Measurements from ENCODE around the gene ATP6V1F. TPM values are rescaled to one million over a fixed set of nuclear protein-coding genes. Genes with fewer than 3 reads are reported as not detected.

The ATP6V1F gene
- total RNA-seq, 1 experiment from 2014 or later: 95.8 TPM

DNA sequence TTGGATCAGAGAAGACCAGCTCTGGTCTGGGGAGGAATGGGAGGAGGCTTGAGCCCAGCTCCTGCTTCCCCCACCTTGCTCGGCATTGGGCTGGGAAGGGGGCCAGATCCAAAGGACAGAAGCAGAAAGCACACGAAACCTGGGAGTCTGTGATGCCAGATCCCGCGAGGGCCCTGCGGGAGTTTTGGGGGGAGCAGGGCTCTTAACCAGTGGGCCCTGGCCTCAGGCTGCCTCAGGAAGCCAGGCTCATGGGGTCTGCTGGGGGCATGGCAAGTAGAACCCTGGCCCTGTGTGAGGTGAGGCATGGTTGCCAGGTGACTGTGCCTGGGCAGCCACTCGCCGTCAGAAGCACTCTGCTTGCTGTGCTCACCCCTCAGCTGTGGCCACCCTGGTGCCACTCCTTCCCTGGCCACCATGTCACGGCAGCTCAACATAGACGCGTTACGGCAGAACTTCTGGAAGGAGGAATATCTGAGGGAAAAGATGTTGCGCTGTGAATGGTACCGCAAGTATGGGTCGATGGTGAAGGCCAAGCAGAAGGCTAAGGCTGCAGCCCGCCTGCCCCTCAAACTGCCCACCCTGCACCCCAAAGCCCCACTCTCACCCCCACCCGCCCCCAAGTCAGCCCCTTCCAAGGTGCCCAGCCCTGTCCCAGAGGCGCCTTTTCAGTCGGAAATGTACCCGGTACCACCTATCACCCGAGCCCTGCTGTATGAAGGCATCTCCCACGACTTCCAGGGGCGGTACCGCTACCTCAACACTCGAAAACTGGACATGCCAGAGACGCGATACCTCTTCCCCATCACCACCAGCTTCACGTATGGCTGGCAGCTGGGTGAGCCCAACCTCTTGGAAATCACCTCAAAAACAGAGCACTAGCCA is 3.6 kb downstream of the ATP6V1F start:
- Histone ChIP-seq H3K4me1 (peaks cover 11% of the 10 kb centered on the region), H3K9me3 (replicated peaks) (no peaks in the 10 kb centered on the region), H3K36me3 (no peaks in the 10 kb centered on the region), H3K27me3 (no peaks in the 10 kb centered on the region), H3K4me3 (no peak overlapping the region), H3K27ac (no peak overlapping the region)
- DNase-seq: no peak

DNA sequence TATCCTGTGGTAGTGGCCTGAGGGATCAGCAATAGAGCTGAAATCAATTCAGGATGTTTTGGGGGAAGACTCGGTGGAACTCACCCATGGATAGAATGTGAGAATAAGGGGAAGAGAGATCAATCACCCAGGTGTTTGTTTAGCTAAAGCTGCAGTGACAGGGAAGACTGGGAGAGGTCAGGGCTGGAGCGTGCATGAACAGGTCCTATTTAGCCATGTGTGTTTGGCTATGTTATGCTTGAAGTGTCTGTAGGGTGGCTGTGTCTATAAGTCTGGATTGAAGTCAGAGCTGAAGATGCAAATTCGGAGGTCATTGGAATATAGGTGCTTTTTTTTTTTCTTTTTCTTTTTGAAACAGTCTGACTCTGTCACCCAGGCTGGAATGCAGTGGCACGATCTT is 4.6 kb downstream of the ATP6V1F start:
- Histone ChIP-seq H3K9me3 (replicated peaks) (no peaks in the 10 kb centered on the region), H3K27me3 (no peaks in the 10 kb centered on the region), H3K4me3 (no peak overlapping the region)

DNA sequence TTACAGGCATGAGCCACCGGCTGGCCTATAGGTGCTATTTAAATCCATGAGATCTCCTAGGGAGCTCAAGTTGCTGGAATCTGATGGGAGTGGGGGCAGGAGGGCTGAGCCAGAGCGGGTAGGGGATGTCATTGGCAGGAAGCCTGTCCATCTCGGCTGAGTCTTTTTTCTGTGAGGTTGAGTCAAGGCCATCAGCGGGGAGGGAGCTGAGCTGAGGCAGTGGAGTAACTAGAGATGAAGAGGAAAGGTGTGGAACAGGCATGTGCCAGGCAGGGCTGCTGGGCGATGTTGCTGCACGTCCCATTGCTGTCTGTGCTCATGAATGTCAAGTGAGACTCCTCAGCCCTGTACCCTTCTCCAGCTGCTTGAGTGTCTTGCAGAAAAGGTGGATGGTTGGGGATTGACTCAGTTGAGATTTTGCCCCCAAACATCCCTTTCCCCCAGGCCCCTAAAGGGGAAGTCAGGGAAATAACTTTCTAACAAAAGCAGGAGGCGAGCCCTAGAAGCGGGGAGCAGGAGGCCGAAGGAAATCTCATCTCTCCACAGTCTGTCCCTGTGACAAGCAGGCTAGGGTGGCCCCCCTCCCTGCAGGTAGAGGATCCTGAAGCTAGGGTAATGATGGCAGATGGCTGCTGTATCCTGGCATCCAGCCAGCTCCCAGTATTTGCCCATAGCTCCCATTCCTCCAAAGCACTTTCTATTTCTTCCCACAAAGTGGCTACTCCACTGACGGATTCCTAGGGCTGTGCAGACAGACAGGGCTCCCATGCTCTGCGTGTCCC is 5.4 kb downstream of the ATP6V1F start:
- Histone ChIP-seq H3K9me3 (replicated peaks) (no peaks in the 10 kb centered on the region), H3K4me3 (no peak overlapping the region), H3K36me3 (no peaks in the 10 kb centered on the region), H3K27ac (no peak overlapping the region), H3K27me3 (no peaks in the 10 kb centered on the region), H3K4me1 (peaks cover 11% of the 10 kb centered on the region)
- peak; percentile 51 to 79 for DNase-seq

More for the DNA sequence above, 4.6 kb downstream of the ATP6V1F start:
- Histone ChIP-seq H3K36me3 (no peaks in the 10 kb centered on the region), H3K27ac (no peak overlapping the region), H3K4me1 (peaks cover 11% of the 10 kb centered on the region)
- DNase-seq: no peak

DNA sequence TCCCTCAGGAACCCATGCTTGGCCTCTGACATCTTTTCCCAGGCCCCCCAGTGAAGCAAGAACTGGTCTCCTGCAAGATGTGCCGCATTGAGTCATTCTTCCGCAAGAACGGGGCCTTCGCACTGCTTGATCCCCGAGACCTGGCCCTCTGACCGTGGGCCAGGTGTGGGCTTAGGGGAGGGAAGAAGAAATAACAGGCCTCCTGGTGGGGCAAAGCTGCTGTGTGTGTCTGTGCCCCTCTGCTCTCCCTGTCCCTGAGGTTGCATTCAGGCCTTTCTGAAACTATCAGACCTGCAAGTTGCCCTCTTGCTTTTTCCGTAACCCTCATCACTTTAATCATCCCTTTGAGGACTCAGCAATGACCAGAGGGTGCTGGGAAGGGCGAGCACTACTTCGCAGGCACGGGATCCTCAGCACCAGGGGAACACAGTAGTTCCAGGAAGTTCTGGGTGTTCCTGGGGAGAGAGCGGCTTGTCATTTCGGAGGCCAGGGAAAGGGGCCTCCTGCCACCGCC is 6.0 kb downstream of the ATP6V1F start:
- H3K9me3 ChIP-seq (replicated peaks): no peaks in the 10 kb centered on the region
- H3K36me3 ChIP-seq: no peaks in the 10 kb centered on the region
- DNase-seq: no peak
- peak overlapping the region; percentile 55 for H3K4me3 ChIP-seq
- no peaks in the 10 kb centered on the region for H3K27me3 ChIP-seq
- H3K27ac ChIP-seq: no peak overlapping the region
- H3K4me1 ChIP-seq: peaks cover 11% of the 10 kb centered on the region

DNA sequence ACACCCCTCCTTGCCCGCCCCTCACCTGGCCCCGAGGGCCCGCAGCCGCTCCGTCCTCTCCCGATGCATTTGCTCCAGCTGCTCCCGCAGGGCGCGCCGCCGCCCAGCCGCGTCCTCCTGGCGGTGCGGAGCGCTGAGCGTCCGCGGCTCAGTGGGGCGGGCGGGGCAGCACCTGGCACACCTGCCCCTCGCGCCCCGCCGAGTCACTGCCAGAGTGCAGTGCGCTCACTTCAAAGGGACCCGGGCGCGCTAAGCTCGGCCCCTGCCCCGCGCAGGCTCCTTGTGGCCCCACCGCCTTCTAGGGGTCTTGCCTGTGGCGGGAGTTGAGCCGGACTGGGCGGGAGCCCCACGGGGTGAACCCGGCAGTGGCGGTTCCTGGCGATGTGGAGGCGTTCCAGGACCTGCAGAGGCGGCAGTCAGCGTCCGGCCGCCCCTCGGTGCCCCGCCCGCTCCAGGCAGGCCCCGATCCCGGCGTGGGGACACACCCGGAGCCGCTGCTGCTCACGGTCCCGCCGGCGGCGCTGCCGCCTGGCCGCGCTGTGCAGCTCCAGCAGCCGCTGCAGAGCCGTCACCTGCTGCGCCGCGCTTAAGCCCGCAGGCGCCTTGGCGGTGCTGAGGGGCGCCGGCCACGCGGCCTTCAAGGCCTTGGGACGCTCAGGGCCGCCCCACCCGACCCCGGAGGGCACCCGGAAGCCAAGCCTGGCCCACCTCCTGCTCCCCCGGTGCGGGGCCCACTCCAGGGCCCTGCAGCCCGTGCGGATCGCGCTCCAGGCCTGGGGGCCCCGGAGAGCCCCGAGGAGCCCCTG is 6.7 kb downstream of the ATP6V1F start:
- DNase-seq: peak in 1 of 2 experiments; percentile 56
- peak overlapping the region; percentile 55 for H3K4me3 ChIP-seq
- H3K36me3 ChIP-seq: no peaks in the 10 kb centered on the region
- no peak overlapping the region for H3K27ac ChIP-seq
- H3K9me3 ChIP-seq (replicated peaks): no peaks in the 10 kb centered on the region
- H3K27me3 ChIP-seq: no peaks in the 10 kb centered on the region
- peaks cover 11% of the 10 kb centered on the region for H3K4me1 ChIP-seq

DNA sequence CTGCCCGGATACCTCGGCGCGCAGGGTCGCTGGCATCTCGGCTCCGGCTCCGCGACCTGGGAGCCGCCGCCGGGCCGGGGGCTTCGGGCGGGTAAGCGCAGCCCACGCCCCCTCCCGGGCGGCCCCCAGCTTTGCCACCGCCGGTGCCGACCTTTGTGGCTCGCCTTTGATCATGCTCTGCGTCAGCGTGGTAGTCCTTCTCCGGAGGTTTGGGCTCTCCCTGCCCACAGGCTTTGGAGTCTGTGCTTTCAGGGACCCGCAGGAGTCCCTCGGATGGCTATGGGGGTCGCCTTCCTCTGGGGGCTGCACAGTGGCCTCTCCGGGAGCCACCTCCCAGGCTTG is 7.3 kb downstream of the ATP6V1F start:
- Histone ChIP-seq H3K9me3 (replicated peaks) (no peaks in the 10 kb centered on the region), H3K27ac (no peak overlapping the region), H3K4me1 (peaks cover 11% of the 10 kb centered on the region), H3K27me3 (no peaks in the 10 kb centered on the region), H3K36me3 (no peaks in the 10 kb centered on the region), H3K4me3 (peak overlapping the region; percentile 55)
- DNase-seq: no peak

DNA sequence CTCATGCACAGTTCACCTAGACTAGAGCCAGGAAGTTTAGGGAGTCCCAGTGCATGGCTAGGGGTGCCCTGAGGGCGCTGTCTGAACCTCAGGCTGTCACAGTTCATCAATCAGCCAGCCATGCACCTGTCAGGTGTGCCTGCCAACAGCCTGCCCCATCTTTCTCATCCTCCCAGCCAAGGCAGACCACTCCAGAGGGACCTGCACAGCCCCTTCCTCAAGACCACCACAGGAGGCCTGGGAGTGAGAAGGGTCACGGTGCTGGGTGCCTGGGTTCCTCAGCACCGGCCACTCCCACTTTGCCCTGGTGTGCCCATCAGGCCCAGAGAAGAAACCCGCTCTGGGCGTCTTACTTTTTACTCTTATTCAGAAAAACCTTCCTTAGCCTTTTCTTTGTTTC is 8.4 kb downstream of the ATP6V1F start:
- Histone ChIP-seq H3K4me1 (peaks cover 11% of the 10 kb centered on the region), H3K27ac (no peak overlapping the region), H3K27me3 (no peaks in the 10 kb centered on the region; the same call in 1 of the 2 replicates), H3K36me3 (no peaks in the 10 kb centered on the region), H3K9me3 (replicated peaks) (no peaks in the 10 kb centered on the region), H3K4me3 (no peak overlapping the region)
- peak in 1 of 2 experiments; percentile 41 for DNase-seq

DNA sequence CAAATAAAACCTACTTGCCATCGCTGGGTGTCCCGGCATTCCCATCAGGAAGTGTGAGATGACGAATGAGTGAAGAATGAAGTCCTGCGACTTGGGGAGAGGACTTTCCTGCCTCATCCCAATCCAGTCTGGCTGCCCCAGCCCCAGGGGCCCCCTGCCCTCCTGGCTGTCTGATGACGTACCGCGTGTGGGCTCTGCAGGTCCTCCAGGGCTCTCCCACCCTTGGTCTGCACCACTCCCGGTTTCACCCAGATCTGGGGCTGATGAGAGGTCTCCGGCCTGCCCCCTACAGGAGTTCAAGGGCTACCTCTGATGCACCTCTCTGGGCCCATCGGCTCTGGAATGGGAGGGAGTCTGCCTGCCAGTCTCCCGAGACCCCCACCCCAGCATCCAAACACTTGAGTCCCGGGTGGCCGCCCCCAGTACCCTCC is 9.8 kb downstream of the ATP6V1F start:
- H3K9me3 ChIP-seq (replicated peaks): no peaks in the 10 kb centered on the region
- H3K36me3 ChIP-seq: no peaks in the 10 kb centered on the region
- no peak overlapping the region for H3K27ac ChIP-seq
- DNase-seq: no peak
- H3K4me1 ChIP-seq: peaks cover 11% of the 10 kb centered on the region
- no peak overlapping the region for H3K4me3 ChIP-seq
- H3K27me3 ChIP-seq: no peaks in the 10 kb centered on the region; the same call in 1 of the 2 replicates

DNA sequence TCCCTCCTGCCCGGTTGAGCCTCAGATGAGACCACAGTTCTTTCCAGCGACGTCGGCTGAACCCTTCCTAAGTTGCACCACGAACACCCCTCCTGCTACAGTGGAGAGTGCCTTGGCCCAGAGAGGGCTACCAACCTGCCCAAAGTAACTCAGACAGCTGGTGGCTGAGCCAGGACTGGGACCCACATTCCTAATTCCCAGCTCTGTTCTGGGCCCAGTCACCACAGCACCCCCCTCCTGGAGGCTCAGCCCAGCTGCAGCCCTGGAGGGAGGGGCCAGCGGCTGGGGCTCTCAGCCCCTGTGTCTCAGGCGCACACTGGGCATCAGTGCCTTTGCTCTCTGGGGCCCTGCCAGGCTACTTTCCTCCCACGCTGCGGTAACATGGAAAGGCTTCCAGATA is 10.6 kb downstream of the ATP6V1F start:
- no peak overlapping the region for H3K4me3 ChIP-seq
- DNase-seq: no peak
- no peaks in the 10 kb centered on the region for H3K9me3 ChIP-seq (replicated peaks)
- no peaks in the 10 kb centered on the region; the same call in 1 of the 2 replicates for H3K27me3 ChIP-seq
- H3K27ac ChIP-seq: no peak overlapping the region
- peaks cover 5% of the 10 kb centered on the region for H3K4me1 ChIP-seq
- no peaks in the 10 kb centered on the region for H3K36me3 ChIP-seq

DNA sequence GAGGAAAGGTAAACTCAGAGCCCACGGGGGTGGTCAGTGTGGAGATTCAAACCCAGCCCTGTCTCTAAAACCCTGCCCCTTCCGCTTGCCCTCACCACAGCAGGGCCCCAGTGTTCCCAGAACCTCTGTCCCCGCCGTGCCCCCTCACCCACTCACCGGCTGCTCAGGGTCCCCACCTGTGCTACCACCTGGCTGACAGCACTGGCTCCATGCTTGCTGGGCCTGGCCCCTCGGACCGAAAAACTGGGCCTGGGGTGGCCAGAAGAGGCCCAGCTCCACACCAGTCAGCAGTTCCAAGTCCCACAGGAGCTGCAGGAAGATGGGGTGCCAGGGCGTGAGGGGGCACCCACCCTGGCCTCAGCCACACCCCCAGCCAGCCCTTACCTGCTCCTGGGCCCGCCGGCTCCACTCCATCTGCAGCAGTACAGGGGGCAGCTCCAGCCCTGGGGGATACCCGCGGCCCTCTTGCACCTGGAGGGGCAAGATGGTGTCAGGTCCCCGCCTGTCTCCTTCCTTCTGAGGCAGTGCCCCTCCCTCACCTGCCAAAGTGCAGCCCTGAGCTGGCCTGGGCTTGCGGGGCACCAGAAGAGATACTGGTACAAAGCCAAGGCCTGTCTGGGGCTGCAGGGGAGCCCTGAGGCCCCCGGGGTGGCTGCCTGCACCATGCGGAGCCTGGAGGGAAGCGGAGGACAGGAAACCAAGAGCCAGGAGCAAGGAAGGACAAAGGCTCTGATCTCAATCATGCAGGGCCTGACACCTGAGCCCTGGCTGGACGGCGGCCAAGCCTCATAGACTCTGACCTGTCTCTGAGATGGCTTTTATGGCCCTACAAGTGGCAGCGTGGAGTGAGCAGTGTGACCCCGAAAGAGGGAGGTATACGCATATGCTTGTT is 11.7 kb downstream of the ATP6V1F start:
- Histone ChIP-seq H3K27me3 (no peaks in the 10 kb centered on the region; the same call in 1 of the 2 replicates), H3K4me1 (no peaks in the 10 kb centered on the region), H3K27ac (no peak overlapping the region), H3K4me3 (no peak overlapping the region), H3K9me3 (replicated peaks) (no peaks in the 10 kb centered on the region), H3K36me3 (no peaks in the 10 kb centered on the region)
- DNase-seq: no peak

DNA sequence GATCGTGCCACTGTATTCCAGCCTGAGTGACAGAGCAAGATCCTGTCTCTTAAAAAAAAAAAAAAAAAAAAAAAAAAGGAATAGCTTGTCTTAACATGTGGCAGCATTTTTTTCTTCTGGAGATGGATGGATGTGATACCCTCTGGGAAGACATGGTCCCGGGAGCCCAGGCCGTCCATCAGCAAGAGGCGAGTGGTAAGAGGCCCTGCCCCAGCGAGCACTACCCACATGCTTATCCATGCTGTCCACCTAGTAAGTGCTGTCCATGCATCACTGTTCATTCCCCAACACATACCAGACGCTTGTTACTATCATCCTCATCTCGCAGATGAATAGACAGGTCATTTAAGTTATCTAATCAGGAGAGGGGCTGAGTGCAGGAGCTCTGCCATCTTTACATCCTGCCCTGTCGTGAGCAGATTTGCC is 12.9 kb downstream of the ATP6V1F start:
- H3K4me3 ChIP-seq: no peak overlapping the region
- H3K4me1 ChIP-seq: no peaks in the 10 kb centered on the region
- H3K27ac ChIP-seq: no peak overlapping the region
- no peaks in the 10 kb centered on the region for H3K36me3 ChIP-seq
- H3K9me3 ChIP-seq (replicated peaks): no peaks in the 10 kb centered on the region
- no peaks in the 10 kb centered on the region; the same call in 1 of the 2 replicates for H3K27me3 ChIP-seq
- no peak for DNase-seq

DNA sequence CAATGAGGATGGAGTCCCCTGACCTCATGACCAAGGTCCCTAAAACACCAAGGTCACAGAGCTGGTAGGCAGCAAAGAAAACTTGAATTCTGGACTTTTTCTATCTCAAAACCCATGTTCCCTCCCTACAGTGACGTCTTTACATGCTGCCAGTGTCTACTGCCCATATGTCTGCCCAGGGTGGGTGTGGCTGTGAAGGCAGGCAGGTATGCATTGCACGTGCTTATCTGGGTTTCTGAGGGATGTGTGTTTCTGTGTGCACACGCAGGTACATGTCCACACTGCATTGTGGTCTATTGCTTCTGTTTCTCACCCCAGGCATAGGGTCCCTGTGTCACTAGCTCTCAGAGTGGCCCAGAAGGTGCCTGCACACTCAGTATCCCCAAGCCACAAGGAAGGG is 13.5 kb downstream of the ATP6V1F start:
- no peak overlapping the region for H3K27ac ChIP-seq
- no peak for DNase-seq
- no peaks in the 10 kb centered on the region for H3K36me3 ChIP-seq
- H3K27me3 ChIP-seq: no peaks in the 10 kb centered on the region; the same call in 1 of the 2 replicates
- no peaks in the 10 kb centered on the region for H3K4me1 ChIP-seq
- H3K4me3 ChIP-seq: no peak overlapping the region
- no peaks in the 10 kb centered on the region for H3K9me3 ChIP-seq (replicated peaks)

DNA sequence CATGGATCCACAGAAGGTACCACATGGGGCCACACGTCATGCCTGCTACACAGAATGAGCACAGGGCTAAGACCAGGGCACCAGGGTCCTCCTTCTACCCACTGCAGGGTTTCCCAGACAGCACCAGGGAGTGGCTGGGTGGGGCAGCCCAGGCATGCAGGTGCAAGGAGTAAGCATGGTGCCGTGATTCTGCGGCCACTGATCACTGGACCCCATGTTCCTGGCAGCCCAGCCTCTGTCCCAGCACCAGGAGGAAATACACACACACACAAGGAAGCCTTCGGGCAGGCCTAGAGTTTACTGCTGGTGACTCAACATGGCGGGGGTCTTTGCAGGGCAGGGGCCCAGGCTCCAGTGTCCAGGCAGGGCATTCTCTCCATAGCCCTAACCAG is 13.9 kb downstream of the ATP6V1F start:
- no peak overlapping the region for H3K27ac ChIP-seq

More for the DNA sequence above, 13.9 kb downstream of the ATP6V1F start:
- Histone ChIP-seq H3K9me3 (replicated peaks) (no peaks in the 10 kb centered on the region), H3K4me1 (no peaks in the 10 kb centered on the region), H3K4me3 (no peak overlapping the region), H3K27me3 (no peaks in the 10 kb centered on the region; the same call in 1 of the 2 replicates), H3K36me3 (no peaks in the 10 kb centered on the region)
- DNase-seq: no peak

Data from SJCRH30 (cell line).